GM21360 (cell line): Measurements from ENCODE around the gene PCSK9.

Experiments
- ATAC-seq: cut with Tn5 transposase; IDR thresholded peaks from one replicate; pipeline ENCODE4 v1.9.1; 2021; ENCODE audit warnings: mild to moderate bottlenecking, moderate library complexity; ENCODE audit not compliant: unreplicated experiment

Gene PCSK9

GRCh38 chr1:55043011-55043410, 3.7 kb downstream of the PCSK9 start:
- ATAC-seq: no peak

GRCh38 chr1:55043726-55044125, 4.4 kb downstream of the PCSK9 start:
- no peak for ATAC-seq

GRCh38 chr1:55044617-55045397, 5.5 kb downstream of the PCSK9 start:
- ATAC-seq: no peak

GRCh38 chr1:55045430-55045829, 6.1 kb downstream of the PCSK9 start:
- no peak for ATAC-seq

- no peak for ATAC-seq
These were observed 7.5 kb downstream of the PCSK9 start for GRCh38 chr1:55046871-55047270.

- no peak for ATAC-seq
These were observed 8.3 kb downstream of the PCSK9 start for GRCh38 chr1:55047611-55048010.

- ATAC-seq: no peak
These were observed 9.3 kb downstream of the PCSK9 start for GRCh38 chr1:55048453-55049270.

GRCh38 chr1:55049271-55049913, 10.0 kb downstream of the PCSK9 start:
- no peak for ATAC-seq

- ATAC-seq: no peak
These were observed 10.5 kb downstream of the PCSK9 start for GRCh38 chr1:55049914-55050278.

GRCh38 chr1:55050283-55050682, 10.9 kb downstream of the PCSK9 start:
- no peak for ATAC-seq

- no peak for ATAC-seq
These were observed 11.8 kb downstream of the PCSK9 start for GRCh38 chr1:55051169-55051568.

- ATAC-seq: no peak
These were observed 12.3 kb downstream of the PCSK9 start for GRCh38 chr1:55051621-55052020.

GRCh38 chr1:55052221-55053142, 13.1 kb downstream of the PCSK9 start:
- ATAC-seq: no peak

GRCh38 chr1:55053265-55053954, 14.1 kb downstream of the PCSK9 start:
- no peak for ATAC-seq

GRCh38 chr1:55054396-55054795, 15.0 kb downstream of the PCSK9 start:
- no peak for ATAC-seq

- no peak for ATAC-seq
These were observed 15.9 kb downstream of the PCSK9 start for GRCh38 chr1:55055084-55055882.

GRCh38 chr1:55055951-55056631, 16.7 kb downstream of the PCSK9 start:
- ATAC-seq: no peak

- no peak for ATAC-seq
These were observed 17.3 kb downstream of the PCSK9 start for GRCh38 chr1:55056632-55056992.
